Right forelimb (tissue), 1 donor: ENCODE data around the gene DHRS3.

ENCODE experiments used
- DNase-seq: peaks from one replicate; pipeline ENCODE4 v3.0.0-alpha.2; 2018

The DHRS3 gene

GRCh38 chr1:12637693-12638092, 19.7 kb upstream of the DHRS3 start:
- DNase-seq, result no peak

- DNase-seq, result no peak
Measured at GRCh38 chr1:12636098-12636950, 18.3 kb upstream of the DHRS3 start.

GRCh38 chr1:12634696-12635202, 16.7 kb upstream of the DHRS3 start:
- DNase-seq, result no peak

GRCh38 chr1:12634156-12634555, 16.1 kb upstream of the DHRS3 start:
- no peak for DNase-seq

GRCh38 chr1:12631571-12631970, 13.6 kb upstream of the DHRS3 start:
- no peak for DNase-seq

- no peak for DNase-seq
Measured at GRCh38 chr1:12630946-12631530, 13.0 kb upstream of the DHRS3 start.

- DNase-seq, result no peak
Measured at GRCh38 chr1:12629985-12630760, 12.2 kb upstream of the DHRS3 start.

- no peak for DNase-seq
Measured at GRCh38 chr1:12629511-12629956, 11.5 kb upstream of the DHRS3 start.

GRCh38 chr1:12627296-12627695, 9.3 kb upstream of the DHRS3 start:
- DNase-seq, result no peak

GRCh38 chr1:12626888-12627287, 8.9 kb upstream of the DHRS3 start:
- DNase-seq, result no peak

GRCh38 chr1:12625276-12625675, 7.3 kb upstream of the DHRS3 start:
- no peak for DNase-seq

GRCh38 chr1:12622506-12622905, 4.5 kb upstream of the DHRS3 start:
- no peak for DNase-seq

GRCh38 chr1:12621346-12622335, 3.6 kb upstream of the DHRS3 start:
- DNase-seq, result no peak

- no peak for DNase-seq
Measured at GRCh38 chr1:12620931-12621330, 2.9 kb upstream of the DHRS3 start.

GRCh38 chr1:12620488-12620865, 2.5 kb upstream of the DHRS3 start:
- no peak for DNase-seq

- DNase-seq, result peak; percentile 91
Measured at GRCh38 chr1:12619792-12620487, 1.9 kb upstream of the DHRS3 start.

- peak; percentile 80 for DNase-seq
Measured at GRCh38 chr1:12618965-12619791, 1.2 kb upstream of the DHRS3 start.

- DNase-seq, result no peak
Measured at GRCh38 chr1:12618661-12618964, 603 bp upstream of the DHRS3 start.

GRCh38 chr1:12617511-12617900, 504 bp downstream of the DHRS3 start:
- DNase-seq, result no peak

- DNase-seq, result no peak
Measured at GRCh38 chr1:12616709-12617373, 1.2 kb downstream of the DHRS3 start.
